ENCODE data around the gene DLGAP1. TPM values are rescaled to one million over a fixed set of nuclear protein-coding genes. Genes with fewer than 3 reads are reported as not detected.

The DLGAP1 gene
- total RNA-seq, 1 donor from 2014 or later = 0.05 TPM

- no peaks in the 10 kb centered on the region for H3K9me3 Mint-ChIP-seq (ENCODE audit: unreplicated experiment)
- H3K27me3 Mint-ChIP-seq (ENCODE audit: unreplicated experiment) = no peaks in the 10 kb centered on the region
- no peaks in the 10 kb centered on the region for H3K36me3 Mint-ChIP-seq (ENCODE audit: unreplicated experiment)
- H3K4me1 Mint-ChIP-seq (ENCODE audit: unreplicated experiment) = no peaks in the 10 kb centered on the region
- TF ChIP-seq CTCF (IDR thresholded peaks at IDR 0.05) = no peak
- no peak overlapping the region for H3K4me3 Mint-ChIP-seq (ENCODE audit: unreplicated experiment)
- no peak for DNase-seq (ENCODE audit: extremely low spot score, unreplicated experiment)
- H3K27ac Mint-ChIP-seq (ENCODE audit: unreplicated experiment) = no peak overlapping the region
These were observed 42.8 kb downstream of the DLGAP1 start for GRCh38 chr18:4412286-4412685.

GRCh38 chr18:4406856-4407255, 48.3 kb downstream of the DLGAP1 start:
- H3K27ac Mint-ChIP-seq (ENCODE audit: unreplicated experiment) = no peak overlapping the region
- DNase-seq (ENCODE audit: extremely low spot score, unreplicated experiment) = no peak
- no peaks in the 10 kb centered on the region for H3K36me3 Mint-ChIP-seq (ENCODE audit: unreplicated experiment)
- H3K4me1 Mint-ChIP-seq (ENCODE audit: unreplicated experiment) = no peaks in the 10 kb centered on the region
- peaks cover 3% of the 10 kb centered on the region for H3K9me3 Mint-ChIP-seq (ENCODE audit: unreplicated experiment)
- no peak overlapping the region for H3K4me3 Mint-ChIP-seq (ENCODE audit: unreplicated experiment)
- H3K27me3 Mint-ChIP-seq (ENCODE audit: unreplicated experiment) = no peaks in the 10 kb centered on the region
- TF ChIP-seq CTCF (IDR thresholded peaks at IDR 0.05) = no peak

- Mint-ChIP-seq H3K4me3 (ENCODE audit: unreplicated experiment) (no peak overlapping the region), H3K9me3 (ENCODE audit: unreplicated experiment) (peaks cover 3% of the 10 kb centered on the region), H3K4me1 (ENCODE audit: unreplicated experiment) (no peaks in the 10 kb centered on the region), H3K27ac (ENCODE audit: unreplicated experiment) (no peak overlapping the region), H3K36me3 (ENCODE audit: unreplicated experiment) (no peaks in the 10 kb centered on the region), H3K27me3 (ENCODE audit: unreplicated experiment) (no peaks in the 10 kb centered on the region)
- no peak for TF ChIP-seq CTCF (IDR thresholded peaks at IDR 0.05)
- no peak for DNase-seq (ENCODE audit: extremely low spot score, unreplicated experiment)
These were observed 49.1 kb downstream of the DLGAP1 start for GRCh38 chr18:4405965-4406364.

GRCh38 chr18:4403836-4404235, 51.3 kb downstream of the DLGAP1 start:
- Mint-ChIP-seq H3K4me3 (ENCODE audit: unreplicated experiment) (no peak overlapping the region), H3K36me3 (ENCODE audit: unreplicated experiment) (no peaks in the 10 kb centered on the region), H3K4me1 (ENCODE audit: unreplicated experiment) (no peaks in the 10 kb centered on the region), H3K9me3 (ENCODE audit: unreplicated experiment) (peaks cover 3% of the 10 kb centered on the region), H3K27ac (ENCODE audit: unreplicated experiment) (no peak overlapping the region), H3K27me3 (ENCODE audit: unreplicated experiment) (no peaks in the 10 kb centered on the region)
- DNase-seq (ENCODE audit: extremely low spot score, unreplicated experiment) = no peak
- TF ChIP-seq CTCF (IDR thresholded peaks at IDR 0.05) = no peak

GRCh38 chr18:4400911-4401310, 54.2 kb downstream of the DLGAP1 start:
- no peak for TF ChIP-seq CTCF (IDR thresholded peaks at IDR 0.05)
- no peak overlapping the region for H3K4me3 Mint-ChIP-seq (ENCODE audit: unreplicated experiment)
- no peaks in the 10 kb centered on the region for H3K27me3 Mint-ChIP-seq (ENCODE audit: unreplicated experiment)
- no peaks in the 10 kb centered on the region for H3K36me3 Mint-ChIP-seq (ENCODE audit: unreplicated experiment)
- peaks cover 3% of the 10 kb centered on the region for H3K9me3 Mint-ChIP-seq (ENCODE audit: unreplicated experiment)
- no peaks in the 10 kb centered on the region for H3K4me1 Mint-ChIP-seq (ENCODE audit: unreplicated experiment)
- H3K27ac Mint-ChIP-seq (ENCODE audit: unreplicated experiment) = no peak overlapping the region
- no peak for DNase-seq (ENCODE audit: extremely low spot score, unreplicated experiment)
